ENCODE measurements around the gene RASD2.

RASD2 gene

DNA sequence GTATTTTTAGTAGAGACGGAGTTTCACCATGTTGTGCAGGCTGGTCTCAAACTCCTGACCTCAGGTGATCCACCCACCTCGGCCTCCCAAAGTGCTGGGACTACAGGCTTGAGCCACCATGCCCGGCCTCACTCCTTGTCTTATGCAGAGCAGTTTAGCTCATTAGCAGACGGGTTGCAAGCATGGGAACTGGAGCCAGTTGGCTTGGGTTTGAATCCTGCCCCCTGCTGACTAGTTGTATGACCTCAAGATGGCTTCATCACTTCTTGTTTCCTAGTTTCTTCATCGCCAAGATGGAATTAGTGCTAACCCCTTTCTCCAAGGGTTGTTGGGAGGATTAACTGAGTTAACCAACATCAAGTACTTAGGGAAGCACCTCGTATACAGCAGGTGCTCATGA is 23.4 kb upstream of the RASD2 start:
- Histone ChIP-seq H3K4me3 (ENCODE audit: low read length, poor library complexity, severe bottlenecking) (no peak overlapping the region), H3K36me3 (ENCODE audit: insufficient read depth, low read length) (no peaks in the 10 kb centered on the region), H3F3A (ENCODE audit: low read depth) (no peaks in the 10 kb centered on the region), H3K79me2 (ENCODE audit: insufficient read depth, low read length) (no peaks in the 10 kb centered on the region), H2AFZ (ENCODE audit: low read length) (no peak overlapping the region), H3K9ac (ENCODE audit: low read depth, low read length, poor library complexity, severe bottlenecking) (no peak overlapping the region), H3K9me2 (replicated peaks; ENCODE audit: low read depth, low read length) (no peaks in the 10 kb centered on the region), H3K4me2 (ENCODE audit: low read depth, low read length, poor library complexity, severe bottlenecking) (no peak overlapping the region), H4K20me1 (ENCODE audit: insufficient read depth, low read length, poor library complexity, severe bottlenecking) (no peaks in the 10 kb centered on the region), H3K27me3 (ENCODE audit: insufficient read depth, low read length, poor library complexity, severe bottlenecking) (no peaks in the 10 kb centered on the region), H3K4me1 (ENCODE audit: insufficient read depth, low read length, poor library complexity, severe bottlenecking) (no peaks in the 10 kb centered on the region), H3K9me3 (ENCODE audit: insufficient read depth, low read depth, low read length) (no peaks in the 10 kb centered on the region)
- no peak for TF ChIP-seq EZH2phosphoT487 (IDR thresholded peaks at IDR 0.05; ENCODE audit: borderline replicate concordance)
- TF ChIP-seq, protein P1, sequence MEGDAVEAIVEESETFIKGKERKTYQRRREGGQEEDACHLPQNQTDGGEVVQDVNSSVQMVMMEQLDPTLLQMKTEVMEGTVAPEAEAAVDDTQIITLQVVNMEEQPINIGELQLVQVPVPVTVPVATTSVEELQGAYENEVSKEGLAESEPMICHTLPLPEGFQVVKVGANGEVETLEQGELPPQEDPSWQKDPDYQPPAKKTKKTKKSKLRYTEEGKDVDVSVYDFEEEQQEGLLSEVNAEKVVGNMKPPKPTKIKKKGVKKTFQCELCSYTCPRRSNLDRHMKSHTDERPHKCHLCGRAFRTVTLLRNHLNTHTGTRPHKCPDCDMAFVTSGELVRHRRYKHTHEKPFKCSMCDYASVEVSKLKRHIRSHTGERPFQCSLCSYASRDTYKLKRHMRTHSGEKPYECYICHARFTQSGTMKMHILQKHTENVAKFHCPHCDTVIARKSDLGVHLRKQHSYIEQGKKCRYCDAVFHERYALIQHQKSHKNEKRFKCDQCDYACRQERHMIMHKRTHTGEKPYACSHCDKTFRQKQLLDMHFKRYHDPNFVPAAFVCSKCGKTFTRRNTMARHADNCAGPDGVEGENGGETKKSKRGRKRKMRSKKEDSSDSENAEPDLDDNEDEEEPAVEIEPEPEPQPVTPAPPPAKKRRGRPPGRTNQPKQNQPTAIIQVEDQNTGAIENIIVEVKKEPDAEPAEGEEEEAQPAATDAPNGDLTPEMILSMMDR (conservative IDR thresholded peaks at IDR 0.05; ENCODE audit: low read length): peak; percentile 30

DNA sequence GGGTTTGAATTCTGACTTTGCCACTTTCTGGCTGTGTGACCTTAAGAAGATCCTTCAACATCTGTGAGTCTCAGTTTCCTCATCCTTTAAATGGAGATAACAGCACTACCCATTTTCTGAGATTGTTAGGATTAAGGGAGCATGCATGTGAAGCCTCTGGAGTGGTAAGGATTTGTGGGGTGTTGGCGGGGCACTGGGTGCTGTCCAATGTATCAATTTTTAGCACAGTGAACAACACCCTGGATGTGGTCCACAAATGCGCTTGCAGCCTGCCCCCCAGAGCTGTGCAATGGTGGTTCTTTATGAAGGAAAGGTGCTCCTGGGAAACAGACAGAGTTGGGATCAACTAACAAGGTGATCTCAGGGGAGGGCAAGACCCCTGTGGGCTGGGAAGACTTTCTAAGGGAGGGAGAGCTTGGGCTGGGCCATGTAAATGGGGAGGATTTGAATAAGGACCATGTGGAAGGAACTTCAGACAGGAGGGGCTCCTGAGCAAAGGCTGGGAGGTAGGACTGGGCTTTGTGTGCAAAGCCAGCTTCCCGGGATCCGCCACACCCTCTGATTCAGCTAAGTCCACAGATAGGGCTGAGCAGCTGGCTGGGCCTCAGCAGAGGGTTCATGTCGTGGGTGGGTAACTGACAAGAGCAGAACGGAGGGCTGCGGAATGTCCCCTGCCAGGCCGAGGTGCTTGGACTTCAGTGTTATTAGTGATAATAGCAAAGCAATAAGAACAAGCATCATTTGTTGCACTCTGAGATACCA is 22.7 kb upstream of the RASD2 start:
- Histone ChIP-seq H3K4me3 (ENCODE audit: low read length, poor library complexity, severe bottlenecking) (no peak overlapping the region), H3K27me3 (ENCODE audit: insufficient read depth, low read length, poor library complexity, severe bottlenecking) (no peaks in the 10 kb centered on the region), H3K9me2 (replicated peaks; ENCODE audit: low read depth, low read length) (no peaks in the 10 kb centered on the region), H4K20me1 (ENCODE audit: insufficient read depth, low read length, poor library complexity, severe bottlenecking) (no peaks in the 10 kb centered on the region), H3K4me1 (ENCODE audit: insufficient read depth, low read length, poor library complexity, severe bottlenecking) (no peaks in the 10 kb centered on the region), H3K79me2 (ENCODE audit: insufficient read depth, low read length) (no peaks in the 10 kb centered on the region), H2AFZ (ENCODE audit: low read length) (no peak overlapping the region), H3K9ac (ENCODE audit: low read depth, low read length, poor library complexity, severe bottlenecking) (no peak overlapping the region), H3F3A (ENCODE audit: low read depth) (no peaks in the 10 kb centered on the region), H3K36me3 (ENCODE audit: insufficient read depth, low read length) (no peaks in the 10 kb centered on the region), H3K4me2 (ENCODE audit: low read depth, low read length, poor library complexity, severe bottlenecking) (no peak overlapping the region), H3K9me3 (ENCODE audit: insufficient read depth, low read depth, low read length) (no peaks in the 10 kb centered on the region)
- TF ChIP-seq, protein P1 (conservative IDR thresholded peaks at IDR 0.05; ENCODE audit: low read length): no peak
- TF ChIP-seq EZH2phosphoT487 (IDR thresholded peaks at IDR 0.05; ENCODE audit: borderline replicate concordance): no peak

DNA sequence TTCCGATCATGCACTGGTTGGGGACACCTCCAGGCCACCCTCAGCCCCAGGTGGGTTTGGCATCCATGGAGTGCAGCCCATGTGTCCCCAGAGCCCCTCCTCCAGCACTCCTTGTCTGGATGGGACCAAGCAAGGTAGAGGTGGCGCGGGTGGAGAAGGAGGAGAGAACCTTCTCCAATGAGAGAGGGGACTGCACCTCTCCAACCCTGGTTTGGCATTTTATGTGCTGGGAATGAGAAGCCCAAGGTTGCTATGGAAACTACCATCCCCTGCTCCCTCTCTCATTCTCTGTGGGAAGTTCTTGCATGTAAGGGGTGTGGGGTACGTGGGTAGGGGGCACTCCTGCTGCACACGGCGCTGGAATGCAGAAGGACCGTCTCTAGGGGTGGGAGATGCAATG is 21.8 kb upstream of the RASD2 start:
- Histone ChIP-seq H3K27me3 (ENCODE audit: insufficient read depth, low read length, poor library complexity, severe bottlenecking) (no peaks in the 10 kb centered on the region), H3K4me3 (ENCODE audit: low read length, poor library complexity, severe bottlenecking) (no peak overlapping the region), H3K4me1 (ENCODE audit: insufficient read depth, low read length, poor library complexity, severe bottlenecking) (no peaks in the 10 kb centered on the region)

More for the DNA sequence above, 21.8 kb upstream of the RASD2 start:
- no peaks in the 10 kb centered on the region for H3K79me2 ChIP-seq (ENCODE audit: insufficient read depth, low read length)
- H3K9me2 ChIP-seq (replicated peaks; ENCODE audit: low read depth, low read length): no peaks in the 10 kb centered on the region
- no peaks in the 10 kb centered on the region for H3F3A ChIP-seq (ENCODE audit: low read depth)
- no peak overlapping the region for H3K9ac ChIP-seq (ENCODE audit: low read depth, low read length, poor library complexity, severe bottlenecking)
- no peaks in the 10 kb centered on the region for H4K20me1 ChIP-seq (ENCODE audit: insufficient read depth, low read length, poor library complexity, severe bottlenecking)
- TF ChIP-seq, protein P1 (conservative IDR thresholded peaks at IDR 0.05; ENCODE audit: low read length): no peak
- TF ChIP-seq EZH2phosphoT487 (IDR thresholded peaks at IDR 0.05; ENCODE audit: borderline replicate concordance): no peak
- H2AFZ ChIP-seq (ENCODE audit: low read length): no peak overlapping the region
- H3K4me2 ChIP-seq (ENCODE audit: low read depth, low read length, poor library complexity, severe bottlenecking): no peak overlapping the region
- no peaks in the 10 kb centered on the region for H3K36me3 ChIP-seq (ENCODE audit: insufficient read depth, low read length)
- H3K9me3 ChIP-seq (ENCODE audit: insufficient read depth, low read depth, low read length): no peaks in the 10 kb centered on the region

All from Loucy (cell line).